ENCODE measurements around the gene PLEK2. TPM values are rescaled to one million over a fixed set of nuclear protein-coding genes. Genes with fewer than 3 reads are reported as not detected.

Gene PLEK2
- total RNA-seq, 1 donor from 2014 or later = 111 TPM

DNA sequence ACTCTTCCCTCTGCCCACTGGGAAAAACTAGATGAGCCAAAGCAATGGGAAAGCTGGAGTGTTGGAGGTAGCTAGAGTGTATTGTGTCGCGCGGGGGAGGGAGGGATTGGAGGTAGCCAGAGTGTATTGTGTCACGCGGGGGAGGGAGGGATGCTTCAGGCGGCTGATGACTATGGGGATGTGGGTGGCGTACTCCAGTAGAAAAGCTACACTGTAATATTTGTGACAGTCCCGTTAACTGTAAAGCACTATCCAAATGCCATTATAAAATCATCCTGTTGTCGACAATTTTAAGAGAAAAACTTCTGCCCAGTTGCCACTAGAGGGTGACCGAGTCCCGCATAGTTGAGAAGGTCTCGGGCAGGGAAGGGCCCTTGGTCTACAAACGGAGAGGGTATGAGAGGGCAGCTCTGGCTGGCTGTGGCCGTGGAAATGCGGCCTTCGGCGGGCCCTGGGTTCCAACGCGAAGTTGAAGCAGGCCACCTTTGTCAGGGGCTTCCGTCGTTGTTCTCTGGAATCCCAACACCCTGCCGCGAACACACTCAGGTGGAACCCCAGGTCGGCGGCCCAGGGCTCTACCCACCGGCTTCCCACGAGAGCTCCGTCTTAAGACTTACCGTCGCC is 15.1 kb upstream of the PLEK2 start:
- no peak for FAIRE-seq
- DNase-seq (ENCODE audit: low read depth) = peak; percentile 70
- TF ChIP-seq, protein P1, sequence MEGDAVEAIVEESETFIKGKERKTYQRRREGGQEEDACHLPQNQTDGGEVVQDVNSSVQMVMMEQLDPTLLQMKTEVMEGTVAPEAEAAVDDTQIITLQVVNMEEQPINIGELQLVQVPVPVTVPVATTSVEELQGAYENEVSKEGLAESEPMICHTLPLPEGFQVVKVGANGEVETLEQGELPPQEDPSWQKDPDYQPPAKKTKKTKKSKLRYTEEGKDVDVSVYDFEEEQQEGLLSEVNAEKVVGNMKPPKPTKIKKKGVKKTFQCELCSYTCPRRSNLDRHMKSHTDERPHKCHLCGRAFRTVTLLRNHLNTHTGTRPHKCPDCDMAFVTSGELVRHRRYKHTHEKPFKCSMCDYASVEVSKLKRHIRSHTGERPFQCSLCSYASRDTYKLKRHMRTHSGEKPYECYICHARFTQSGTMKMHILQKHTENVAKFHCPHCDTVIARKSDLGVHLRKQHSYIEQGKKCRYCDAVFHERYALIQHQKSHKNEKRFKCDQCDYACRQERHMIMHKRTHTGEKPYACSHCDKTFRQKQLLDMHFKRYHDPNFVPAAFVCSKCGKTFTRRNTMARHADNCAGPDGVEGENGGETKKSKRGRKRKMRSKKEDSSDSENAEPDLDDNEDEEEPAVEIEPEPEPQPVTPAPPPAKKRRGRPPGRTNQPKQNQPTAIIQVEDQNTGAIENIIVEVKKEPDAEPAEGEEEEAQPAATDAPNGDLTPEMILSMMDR (IDR thresholded peaks at IDR 0.05; ENCODE audit: insufficient read depth, low read length, severe bottlenecking) = peak; percentile 80

DNA sequence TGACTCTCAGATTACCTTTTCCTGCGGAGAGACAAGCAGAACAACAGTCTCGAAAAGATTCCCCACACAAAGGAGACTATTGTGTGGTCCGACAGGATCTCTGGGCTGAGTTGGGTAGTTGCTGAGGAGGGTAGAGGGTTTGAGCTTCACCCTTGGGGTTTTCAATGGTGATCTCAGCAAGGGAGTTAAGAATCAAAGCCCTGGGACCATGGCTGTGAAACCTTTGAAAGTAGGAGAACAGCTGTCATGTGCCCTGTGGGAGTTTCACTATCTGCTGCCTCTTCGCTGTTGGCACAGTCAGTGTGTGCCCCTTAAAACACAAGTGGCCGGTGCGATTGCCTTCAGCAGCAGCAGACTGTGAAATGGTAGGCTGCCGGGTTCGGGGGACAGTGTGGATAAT is 14.2 kb upstream of the PLEK2 start:
- H3K4me3 ChIP-seq (ENCODE audit: low read depth, low read length) = no peak overlapping the region
- DNase-seq (ENCODE audit: low read depth) (no peak), FAIRE-seq (no peak)
- no peaks in the 10 kb centered on the region for H3K27me3 ChIP-seq (ENCODE audit: control insufficient read depth, insufficient read depth, low read length)
- no peaks in the 10 kb centered on the region for H3K36me3 ChIP-seq (ENCODE audit: control insufficient read depth, insufficient read depth, low read length)
- TF ChIP-seq, protein P1 (IDR thresholded peaks at IDR 0.05; ENCODE audit: insufficient read depth, low read length, severe bottlenecking) = no peak

More for the DNA sequence above, 15.1 kb upstream of the PLEK2 start:
- Histone ChIP-seq H3K36me3 (ENCODE audit: control insufficient read depth, insufficient read depth, low read length) (no peaks in the 10 kb centered on the region), H3K27me3 (ENCODE audit: control insufficient read depth, insufficient read depth, low read length) (no peaks in the 10 kb centered on the region), H3K4me3 (ENCODE audit: low read depth, low read length) (no peak overlapping the region)

DNA sequence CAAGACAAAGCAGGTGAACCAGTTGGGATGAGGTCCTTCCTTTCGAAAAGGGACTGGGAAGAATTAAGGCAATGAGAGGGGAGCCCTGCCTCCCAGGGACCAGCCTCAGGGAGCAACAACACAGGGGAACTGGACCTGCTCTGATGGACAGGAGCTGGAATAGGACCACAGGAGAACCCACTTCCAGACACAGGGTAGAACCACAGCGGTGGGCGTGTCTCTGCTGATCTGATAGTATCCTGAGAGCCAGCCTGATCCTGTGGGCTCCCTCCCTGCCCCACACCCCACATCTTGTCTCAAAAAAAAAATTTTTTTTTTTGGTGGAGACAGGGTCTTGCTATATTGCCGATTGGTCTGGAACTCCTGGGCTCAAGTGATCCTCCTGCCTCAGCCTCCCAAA is 13.6 kb upstream of the PLEK2 start:
- H3K27me3 ChIP-seq (ENCODE audit: control insufficient read depth, insufficient read depth, low read length) = no peaks in the 10 kb centered on the region
- FAIRE-seq = no peak
- TF ChIP-seq, protein P1 (IDR thresholded peaks at IDR 0.05; ENCODE audit: insufficient read depth, low read length, severe bottlenecking) = no peak
- H3K36me3 ChIP-seq (ENCODE audit: control insufficient read depth, insufficient read depth, low read length) = no peaks in the 10 kb centered on the region
- H3K4me3 ChIP-seq (ENCODE audit: low read depth, low read length) = no peak overlapping the region
- DNase-seq (ENCODE audit: low read depth) = no peak

DNA sequence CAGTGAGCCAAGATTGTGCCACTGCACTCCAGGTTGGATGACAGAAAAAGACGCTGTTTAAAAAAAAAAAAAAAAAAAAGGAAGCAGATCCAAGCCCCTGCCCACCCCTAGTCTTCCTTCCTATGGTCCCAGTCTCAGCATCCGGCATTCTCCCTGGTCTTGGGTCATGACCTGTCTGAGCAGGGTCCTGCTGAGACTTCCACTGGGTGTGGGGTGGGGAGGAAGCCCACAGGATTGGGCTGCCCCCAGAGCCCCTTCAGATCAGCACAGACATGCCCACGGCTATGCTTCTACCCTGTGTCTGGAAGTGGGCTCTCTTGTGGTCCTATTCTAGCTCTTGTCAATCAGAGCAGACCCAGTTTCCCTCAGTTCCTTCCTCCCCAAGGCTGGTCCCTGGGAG is 12.6 kb upstream of the PLEK2 start:
- DNase-seq (ENCODE audit: low read depth) = no peak
- Histone ChIP-seq H3K27me3 (ENCODE audit: control insufficient read depth, insufficient read depth, low read length) (no peaks in the 10 kb centered on the region), H3K36me3 (ENCODE audit: control insufficient read depth, insufficient read depth, low read length) (no peaks in the 10 kb centered on the region), H3K4me3 (ENCODE audit: low read depth, low read length) (no peak overlapping the region)
- no peak for FAIRE-seq
- TF ChIP-seq, protein P1 (IDR thresholded peaks at IDR 0.05; ENCODE audit: insufficient read depth, low read length, severe bottlenecking) = no peak

DNA sequence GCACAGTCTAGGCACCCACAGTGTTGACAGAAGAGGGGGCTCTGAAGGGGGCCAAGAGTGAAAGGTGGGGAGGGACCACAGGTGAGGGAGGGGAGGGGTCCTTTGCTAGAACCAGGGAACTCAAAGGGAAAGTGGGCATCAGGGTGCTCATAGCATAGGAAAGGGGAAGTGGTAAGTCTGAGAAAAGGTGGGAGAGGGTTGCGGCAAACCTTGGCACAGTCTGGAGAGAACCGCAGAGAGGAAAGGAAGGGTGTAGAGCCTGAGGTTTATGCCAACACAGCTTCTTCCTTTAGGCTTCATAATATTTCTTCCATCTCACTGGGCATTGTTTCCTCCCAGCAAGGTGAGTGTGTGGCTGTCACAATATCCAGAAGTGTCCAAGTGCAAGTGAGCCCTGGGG is 11.5 kb upstream of the PLEK2 start:
- no peaks in the 10 kb centered on the region for H3K27me3 ChIP-seq (ENCODE audit: control insufficient read depth, insufficient read depth, low read length)
- DNase-seq (ENCODE audit: low read depth) (no peak), FAIRE-seq (no peak)
- no peak overlapping the region for H3K4me3 ChIP-seq (ENCODE audit: low read depth, low read length)
- TF ChIP-seq, protein P1 (IDR thresholded peaks at IDR 0.05; ENCODE audit: insufficient read depth, low read length, severe bottlenecking) = no peak
- H3K36me3 ChIP-seq (ENCODE audit: control insufficient read depth, insufficient read depth, low read length) = no peaks in the 10 kb centered on the region

Measured in bronchial epithelial cell (primary cell).